HG02943 (cell line): ENCODE results near the gene PHLDA3.
"Not testable (repeated sequence)": the region's sequence is repeated elsewhere in the genome, so short reads cannot be mapped to it uniquely, and the experiment has no call there.

Source experiments
- ATAC-seq: cut with Tn5 transposase; IDR thresholded peaks from one replicate; pipeline ENCODE4 v1.9.1; 2021; ENCODE audit warnings: mild to moderate bottlenecking, low read depth, moderate library complexity; ENCODE audit not compliant: unreplicated experiment

Gene PHLDA3

DNA sequence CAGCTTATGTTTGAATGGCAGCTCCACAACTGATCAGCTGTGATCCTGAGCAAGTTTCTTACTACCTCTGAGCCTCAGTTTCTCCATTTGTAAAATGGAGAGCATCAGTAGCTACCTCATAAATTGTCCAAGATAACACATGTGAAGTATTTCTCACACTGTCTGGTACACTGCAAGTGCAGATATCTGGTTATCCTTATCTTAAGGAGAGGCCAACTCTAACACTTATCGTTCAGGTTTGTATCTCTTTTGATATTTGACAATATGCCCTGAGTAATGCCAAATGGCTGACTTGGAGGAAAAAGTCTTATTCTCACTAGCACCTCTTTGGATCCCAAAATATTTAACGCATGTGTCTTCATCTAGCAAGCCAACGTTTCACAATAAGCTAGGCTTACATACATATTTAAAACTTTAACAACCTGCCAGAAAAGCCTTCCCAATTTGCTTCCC, 35.2 kb upstream of the PHLDA3 start:
- no peak for ATAC-seq

DNA sequence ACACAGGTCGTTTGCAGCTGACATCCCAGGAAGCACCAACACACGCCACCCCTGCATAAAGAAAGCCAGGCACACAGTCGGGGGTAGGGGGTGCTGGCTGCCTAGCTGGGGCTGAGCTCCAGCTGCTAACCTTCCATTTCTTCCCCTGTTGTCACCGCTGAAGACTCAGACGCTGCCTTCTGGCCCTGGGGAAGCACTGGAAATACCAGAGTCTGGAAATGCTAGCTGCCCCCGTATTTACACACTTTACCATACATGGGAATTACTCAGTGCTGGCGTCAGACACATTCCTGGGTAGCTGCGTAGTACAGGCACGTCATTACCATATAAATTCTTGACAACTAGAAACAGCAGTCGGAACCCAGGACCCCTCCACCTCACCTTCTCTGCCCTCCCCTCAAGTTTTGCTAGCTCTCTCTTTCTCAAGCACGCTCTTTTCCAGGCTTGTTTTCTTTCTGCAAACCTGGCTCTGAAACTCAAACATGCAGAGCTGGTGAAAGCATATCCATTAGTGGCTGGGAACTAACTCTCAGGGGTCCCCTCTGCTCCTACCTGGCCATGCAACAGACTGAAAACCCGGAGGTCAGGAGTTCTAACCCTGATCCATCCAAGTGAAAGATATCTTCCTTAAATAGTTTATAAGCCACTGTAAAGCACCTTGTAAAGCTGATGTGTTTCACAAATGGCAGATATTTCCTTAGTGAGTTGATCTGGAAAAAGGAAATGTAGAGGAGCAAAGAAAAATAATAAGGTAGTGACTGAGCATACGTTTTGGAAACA, 34.6 kb upstream of the PHLDA3 start:
- no peak for ATAC-seq

DNA sequence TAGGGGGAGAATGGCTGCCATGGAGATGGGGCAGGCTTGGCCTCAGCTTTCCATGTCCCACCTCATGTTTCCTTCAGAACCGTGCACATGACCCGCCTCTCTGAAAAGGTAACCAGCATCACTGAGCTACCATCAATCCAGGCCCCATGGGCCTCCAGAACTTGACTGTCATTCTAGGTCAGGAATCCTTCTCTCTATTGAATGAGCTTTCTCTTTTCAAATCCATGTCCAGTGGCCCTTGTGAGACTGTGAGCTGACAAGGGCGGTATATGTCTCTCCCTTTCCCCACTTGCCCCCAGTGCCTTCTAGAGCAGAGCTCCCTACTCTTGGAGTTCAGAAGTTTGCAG, 33.5 kb upstream of the PHLDA3 start:
- no peak for ATAC-seq

DNA sequence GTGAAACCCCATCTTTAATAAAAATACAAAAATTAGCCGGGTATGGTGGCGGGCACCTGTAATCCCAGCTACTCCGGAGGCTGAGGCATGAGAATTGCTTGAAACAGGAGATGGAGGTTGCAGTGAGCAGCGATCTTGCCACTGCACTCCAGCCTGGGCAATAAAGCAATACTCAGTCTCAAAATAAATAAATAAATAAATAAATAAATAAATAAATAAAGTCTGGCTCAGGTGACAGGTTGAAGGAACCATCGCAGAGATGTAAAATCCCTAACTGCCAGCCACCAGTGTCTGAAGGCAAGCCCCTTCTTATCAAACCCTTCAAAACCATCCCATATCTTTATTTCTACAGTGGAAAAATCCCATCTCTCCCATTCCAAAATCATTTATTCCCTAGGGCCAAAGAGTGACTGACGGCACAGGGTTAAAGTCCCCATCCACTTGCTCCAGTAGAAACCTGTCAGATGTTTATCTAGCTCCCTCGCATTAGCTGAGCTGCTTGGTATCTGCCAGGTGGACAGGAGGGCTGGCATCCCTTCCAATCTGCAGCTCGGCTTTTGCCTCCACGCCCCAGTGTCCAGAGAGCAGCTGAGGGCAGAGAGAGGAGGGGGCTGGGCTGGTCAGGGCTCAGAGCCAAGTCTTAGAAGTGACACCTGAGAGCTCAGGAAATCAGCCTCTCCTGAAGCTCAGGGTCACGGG, 33.0 kb upstream of the PHLDA3 start:
- no peak for ATAC-seq

DNA sequence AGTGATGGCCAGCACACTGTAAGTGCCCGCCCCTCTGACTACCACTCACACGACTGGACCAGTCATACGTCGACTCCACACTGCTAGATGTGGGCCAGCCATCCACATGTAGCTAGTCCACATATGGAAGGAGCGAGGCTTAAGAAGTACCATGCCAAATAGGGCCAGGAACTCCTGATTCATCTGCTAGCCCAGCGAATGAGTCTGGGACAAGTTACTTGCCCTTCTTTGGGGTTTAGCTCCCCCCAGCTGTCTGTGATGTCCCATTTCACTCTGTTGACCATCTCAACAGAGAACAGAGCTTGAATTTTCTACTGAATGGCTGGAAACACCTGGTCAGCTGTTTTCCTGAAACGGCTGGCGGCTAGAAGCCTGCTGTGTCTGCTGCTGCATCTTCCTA, 32.2 kb upstream of the PHLDA3 start:
- ATAC-seq: no peak

DNA sequence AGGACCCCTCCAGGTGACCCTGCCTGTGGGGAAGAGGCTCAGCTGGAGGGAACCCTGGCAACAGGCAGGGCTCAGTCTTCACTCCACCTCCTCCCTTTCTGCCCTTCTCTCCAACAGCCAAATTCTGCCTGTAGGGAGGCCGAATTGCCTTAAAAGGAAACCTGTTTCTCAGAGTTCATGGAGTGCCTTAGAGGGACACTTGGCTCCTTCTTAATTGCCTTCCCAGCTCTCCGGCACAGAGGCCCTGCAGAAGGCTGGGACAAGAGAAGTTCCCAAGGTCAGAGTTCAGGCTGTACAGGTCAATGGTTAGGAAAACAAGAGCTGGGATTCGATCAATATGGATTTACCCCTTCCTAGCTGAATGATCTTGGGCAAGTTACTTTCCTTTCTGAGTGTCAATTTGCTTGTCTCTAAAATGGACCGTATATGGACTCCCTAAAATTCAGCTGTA, 31.7 kb upstream of the PHLDA3 start:
- ATAC-seq: no peak

DNA sequence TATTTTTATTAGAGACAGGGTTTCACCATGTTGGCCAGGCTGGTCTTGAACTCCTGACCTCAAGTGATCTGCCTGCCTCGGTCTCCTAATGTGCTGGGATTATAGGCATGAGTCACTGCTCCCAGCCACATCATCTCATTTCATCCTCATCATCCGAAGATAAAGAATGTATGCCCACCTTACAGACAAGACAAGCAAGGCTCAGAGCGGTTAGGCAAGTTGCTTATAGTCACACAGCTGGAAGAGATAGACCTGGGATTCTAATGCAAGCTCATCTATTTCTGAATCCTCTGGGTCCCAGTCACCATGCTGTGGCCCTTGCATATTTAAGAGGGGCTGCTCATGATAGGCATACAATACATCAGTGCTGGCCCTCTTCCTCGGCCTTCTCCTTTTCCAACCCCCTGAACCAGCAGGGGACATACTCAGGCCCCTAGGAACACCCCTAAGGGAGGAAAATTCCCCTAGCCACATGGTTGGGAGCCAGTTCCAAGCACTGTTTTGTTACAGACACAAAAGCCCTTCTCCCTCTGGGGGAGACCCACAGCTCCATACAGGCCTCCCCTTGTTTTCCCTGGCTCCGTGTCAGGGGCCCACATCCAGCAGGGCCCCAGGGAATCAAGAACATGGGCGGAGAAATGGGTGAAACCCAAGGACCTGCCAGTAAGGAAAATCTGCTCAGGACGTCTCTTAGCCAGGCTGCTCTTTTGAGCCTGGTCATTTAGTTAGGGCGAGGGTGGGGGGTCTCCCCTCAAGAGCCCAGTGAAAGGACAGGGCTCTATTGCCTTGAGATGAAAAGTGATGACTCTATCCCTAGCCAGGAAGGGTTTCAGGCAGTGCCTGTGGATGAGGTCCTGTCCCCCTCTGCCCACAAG, 31.0 kb upstream of the PHLDA3 start:
- no peak for ATAC-seq

DNA sequence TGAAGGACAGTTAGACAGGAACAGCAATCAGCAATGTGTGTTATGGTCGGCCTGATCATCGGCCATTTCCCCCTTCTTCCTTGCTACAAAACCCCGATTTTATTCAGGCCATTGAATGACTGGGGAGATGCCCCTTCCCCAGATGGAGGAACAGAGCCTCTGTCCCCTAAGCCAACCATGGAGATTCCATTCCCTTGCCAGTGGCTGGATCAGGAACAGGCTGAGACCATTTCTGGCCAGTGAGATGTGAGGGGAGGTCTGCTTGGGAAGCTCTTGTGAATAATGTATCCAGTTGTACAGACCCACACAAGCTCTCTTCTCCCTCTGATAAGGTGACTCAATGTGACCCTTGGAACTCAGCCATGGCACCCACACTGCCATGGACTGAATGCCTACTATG, 30.2 kb upstream of the PHLDA3 start:
- no peak for ATAC-seq

DNA sequence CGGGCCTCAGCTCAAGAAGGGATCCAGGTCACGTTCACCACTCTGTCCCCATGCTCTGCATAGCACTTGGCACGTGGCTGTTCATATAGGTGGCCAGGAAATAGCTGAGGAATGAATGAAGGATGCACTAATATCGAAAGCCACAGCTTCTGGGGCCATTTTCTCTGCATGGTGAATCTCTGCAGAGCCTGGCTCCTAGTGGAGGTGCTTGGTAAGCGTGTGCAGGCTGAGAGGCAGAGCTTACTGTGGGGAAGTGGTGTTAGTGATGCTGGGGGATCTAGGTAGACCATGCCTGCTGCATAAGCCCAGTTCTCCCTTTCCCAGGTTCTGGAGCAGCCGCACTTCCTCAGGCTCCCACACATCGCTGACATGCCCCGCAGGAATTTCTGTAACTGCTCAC, 29.6 kb upstream of the PHLDA3 start:
- no peak for ATAC-seq

DNA sequence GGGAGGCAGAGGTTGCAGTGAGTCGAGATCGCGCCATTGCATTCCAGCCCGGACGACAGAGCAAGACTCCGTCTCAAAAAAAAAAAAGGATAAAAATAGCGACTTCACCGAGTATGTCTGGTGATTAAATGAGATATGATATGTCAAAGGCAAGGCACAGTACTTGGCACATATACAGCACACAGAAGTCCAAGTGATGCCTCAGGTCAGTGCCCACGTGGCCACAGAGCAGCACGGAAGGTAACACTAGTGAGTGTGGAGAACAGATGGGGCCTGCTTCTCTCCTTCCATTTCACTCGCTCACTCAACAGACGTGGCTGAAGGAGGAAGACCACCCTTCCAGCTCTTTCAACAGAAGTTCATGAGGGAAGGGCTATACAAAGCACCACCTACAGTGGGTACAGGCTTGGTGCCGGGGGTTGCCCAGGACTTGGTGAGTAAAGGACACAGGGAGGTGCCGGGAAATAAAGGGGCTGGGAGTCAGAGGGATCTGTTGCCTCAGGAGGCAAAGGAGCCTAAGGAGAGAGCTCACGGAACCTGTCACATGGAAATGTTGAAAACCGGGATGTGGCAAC, 29.0 kb upstream of the PHLDA3 start:
- no peak for ATAC-seq

DNA sequence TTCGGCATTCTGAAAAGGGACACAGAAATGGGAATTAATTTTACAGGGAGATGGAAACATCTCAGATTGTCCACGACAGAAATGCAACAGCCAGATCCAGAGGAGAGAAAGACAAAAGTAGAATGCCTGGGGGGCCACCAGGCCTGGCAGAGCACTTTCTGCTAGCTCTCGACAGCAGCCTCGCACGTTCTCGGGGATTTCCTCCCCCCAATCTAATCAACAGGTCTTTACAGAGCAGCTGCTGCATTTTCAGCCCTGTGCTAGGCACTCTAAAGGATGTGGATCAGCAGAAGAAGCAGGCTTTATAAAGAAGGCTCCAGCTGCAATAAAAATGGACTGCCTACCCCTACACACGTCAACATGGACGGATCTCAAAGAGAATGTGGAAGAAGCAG, 27.3 kb upstream of the PHLDA3 start:
- ATAC-seq: no peak

DNA sequence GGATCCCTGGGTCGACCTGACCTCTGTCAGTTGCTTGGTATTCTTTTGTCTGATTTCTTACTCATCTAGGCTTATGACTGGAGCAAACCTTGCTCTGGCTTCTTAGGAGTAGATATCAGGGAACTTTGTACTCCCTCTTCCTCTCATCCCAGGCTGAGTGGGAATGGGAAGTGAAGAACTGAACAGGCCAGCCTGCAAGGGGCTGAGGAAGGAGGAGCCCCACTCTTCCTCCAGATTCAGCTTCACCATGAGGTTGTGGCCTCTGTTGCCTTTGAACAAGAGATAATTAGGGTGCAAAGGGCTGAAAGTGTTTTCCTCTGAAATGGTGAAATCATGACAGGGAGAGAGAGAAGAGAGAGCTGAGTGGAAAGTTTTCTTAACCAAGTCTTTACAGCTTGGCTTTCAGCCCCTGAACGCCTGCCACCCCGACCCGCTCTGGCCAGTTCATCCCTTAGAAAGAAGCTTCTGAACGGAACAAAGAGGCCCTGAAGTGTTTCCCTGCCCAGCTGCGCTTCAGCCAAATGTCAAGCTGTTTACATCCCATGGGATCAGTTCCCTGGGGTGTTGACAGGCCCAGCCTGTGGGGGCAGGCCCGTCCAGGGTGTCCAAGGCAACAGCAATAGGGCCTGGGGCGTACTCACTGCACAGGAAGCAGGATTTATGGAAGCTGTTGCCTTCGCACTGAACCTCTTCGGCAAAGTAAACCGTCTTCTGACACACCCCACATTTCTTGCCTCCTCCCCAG, 26.7 kb upstream of the PHLDA3 start:
- ATAC-seq: no peak

DNA sequence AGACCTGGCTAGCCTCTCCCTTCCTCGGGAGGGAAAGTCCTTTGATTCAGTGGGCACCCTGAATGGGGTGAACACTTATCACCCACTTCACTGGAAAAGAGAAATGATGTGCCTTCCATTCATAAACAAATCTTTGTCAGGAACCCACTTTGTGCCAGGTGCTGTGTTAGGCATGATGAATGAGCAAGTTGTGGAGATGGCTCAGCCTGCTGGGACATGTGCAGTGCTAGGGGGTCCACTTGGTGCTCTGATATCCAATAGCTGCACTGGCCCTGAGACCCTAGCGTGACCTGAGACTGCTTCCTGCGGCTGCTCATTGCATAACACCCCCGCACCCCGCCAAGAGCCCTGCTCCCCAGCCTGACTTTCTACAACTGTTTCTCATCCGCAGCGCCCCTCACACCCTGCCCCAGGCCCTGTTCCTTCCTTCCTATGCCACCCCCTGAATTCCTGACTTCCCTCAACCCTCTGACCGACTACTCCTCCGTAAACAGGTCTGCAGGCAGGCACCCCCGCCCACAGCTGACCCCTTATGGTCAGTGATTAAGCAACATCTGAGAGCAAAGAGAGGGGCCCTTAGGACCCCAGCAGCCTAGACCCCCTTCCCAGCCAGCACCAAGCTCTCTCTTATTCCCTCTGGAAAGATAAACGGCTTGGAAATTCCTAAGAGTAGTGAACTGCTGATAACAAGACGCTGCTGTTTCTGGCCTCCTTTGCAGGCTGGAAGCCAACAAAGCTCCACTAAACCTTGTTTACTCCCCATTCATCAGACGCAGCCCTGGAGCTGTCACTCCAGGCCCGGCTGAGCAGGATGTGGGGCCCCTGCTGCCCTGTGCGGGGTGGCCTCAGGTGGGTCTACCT, 25.0 kb upstream of the PHLDA3 start:
- ATAC-seq: no peak

DNA sequence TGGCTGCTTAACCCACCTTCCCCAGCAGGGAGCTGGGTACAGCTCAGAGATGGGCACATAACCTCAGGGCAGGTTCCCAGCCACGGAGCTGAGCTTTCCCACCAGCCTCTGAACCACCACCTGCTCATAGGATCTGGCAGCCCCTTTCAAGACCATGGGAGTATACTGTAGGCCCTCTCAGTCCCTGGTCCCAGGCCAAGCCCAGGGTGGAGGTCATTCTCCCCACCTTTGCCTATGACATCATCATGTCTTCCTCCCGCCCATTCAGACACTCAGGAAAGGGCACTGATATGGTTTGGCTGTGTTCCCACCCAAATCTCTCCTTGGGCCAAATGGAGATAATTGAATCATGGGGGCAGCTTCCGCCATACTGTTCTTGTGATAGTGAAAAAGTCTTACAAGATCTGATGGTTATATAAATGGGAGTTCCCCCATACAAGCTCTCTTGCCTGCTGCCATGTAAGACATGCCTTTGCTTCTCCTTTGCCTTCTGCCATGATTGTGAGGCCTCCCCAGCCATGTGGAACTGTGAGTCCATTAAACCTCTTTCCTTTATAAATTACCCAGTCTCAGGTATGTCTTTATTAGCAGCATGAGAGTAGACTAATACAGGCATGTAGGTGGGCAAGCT, 24.2 kb upstream of the PHLDA3 start:
- not testable (repeated sequence) for ATAC-seq

DNA sequence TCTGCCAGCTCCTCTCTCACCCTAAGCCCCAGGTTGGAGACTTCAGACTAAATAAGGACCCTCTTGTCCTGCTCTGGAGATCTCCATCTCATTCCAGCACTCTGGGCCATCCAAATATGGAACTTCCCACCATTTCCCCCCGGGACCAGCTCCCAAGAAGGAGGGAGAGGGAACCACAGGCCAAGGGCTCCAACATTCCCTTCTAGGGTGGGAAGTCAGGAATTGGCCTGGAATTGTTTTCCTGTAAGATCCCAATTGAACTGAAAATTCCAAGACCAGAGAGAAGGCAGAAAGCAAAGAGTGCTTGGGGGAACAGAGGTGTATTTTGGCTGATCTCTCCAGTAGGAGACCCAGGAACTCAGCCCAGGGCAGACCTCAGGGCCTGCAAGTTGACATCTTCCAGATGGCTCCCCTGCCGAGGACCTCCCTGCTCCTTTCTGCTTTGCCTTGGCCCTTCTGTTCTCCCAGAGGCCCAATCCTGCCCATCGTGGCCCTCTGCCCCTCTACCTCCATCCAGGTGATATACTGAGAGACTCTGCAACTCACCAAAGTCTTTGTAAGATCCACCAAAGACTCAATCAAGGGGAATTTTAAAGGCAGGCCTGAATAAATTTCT, 23.0 kb upstream of the PHLDA3 start:
- ATAC-seq: no peak

DNA sequence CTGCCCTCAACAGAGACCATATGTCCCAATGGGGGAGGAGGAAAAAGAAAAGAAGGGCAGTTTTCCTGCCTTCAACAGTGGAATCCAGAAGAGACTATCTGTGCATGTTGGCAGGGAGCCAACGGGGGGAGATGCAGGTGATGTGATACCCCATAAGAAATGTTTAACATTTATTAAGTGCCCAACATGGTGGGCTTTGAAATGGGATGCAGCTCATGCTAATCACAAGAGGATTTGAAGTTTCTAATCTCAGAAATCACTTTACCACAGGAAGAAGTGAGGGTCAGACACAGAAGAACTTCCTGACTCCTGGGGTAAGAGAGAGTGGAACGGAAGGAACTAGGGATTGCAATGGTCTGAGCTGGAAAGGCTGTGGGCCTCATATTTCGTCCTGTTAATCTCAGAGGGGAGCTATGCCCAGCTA, 21.7 kb upstream of the PHLDA3 start:
- no peak for ATAC-seq

DNA sequence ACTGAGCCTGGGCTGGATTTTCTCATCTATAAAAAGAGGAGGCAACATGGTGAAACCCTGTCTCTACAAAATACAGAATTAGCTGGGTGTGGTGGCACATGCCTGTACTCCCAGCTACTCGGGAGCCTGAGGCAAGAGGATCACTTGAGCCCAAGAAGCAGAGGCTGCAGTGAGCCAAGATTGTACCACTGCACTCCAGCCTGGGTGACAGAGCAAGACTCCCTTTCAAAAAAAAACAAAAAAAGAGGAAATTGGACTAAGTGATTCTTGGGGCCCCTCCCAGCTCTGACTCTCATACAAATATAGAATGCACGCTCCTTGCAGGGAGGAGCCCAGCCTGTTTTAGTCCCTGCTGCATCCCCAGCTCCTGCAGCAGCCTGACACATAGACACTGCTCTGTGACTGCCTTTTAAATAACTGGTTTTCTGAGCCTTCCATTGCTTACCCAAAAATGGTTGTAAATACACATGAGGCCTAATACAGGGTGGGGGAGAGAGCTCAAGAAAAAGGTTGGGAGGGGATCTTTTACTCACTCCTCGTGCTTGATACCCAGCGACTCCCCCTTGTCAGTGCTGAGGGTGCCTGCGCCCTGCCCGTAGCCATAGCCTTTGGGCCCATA, 20.8 kb upstream of the PHLDA3 start:
- no peak for ATAC-seq
